ENCODE measurements around the gene SORCS2.

SORCS2 gene

DNA sequence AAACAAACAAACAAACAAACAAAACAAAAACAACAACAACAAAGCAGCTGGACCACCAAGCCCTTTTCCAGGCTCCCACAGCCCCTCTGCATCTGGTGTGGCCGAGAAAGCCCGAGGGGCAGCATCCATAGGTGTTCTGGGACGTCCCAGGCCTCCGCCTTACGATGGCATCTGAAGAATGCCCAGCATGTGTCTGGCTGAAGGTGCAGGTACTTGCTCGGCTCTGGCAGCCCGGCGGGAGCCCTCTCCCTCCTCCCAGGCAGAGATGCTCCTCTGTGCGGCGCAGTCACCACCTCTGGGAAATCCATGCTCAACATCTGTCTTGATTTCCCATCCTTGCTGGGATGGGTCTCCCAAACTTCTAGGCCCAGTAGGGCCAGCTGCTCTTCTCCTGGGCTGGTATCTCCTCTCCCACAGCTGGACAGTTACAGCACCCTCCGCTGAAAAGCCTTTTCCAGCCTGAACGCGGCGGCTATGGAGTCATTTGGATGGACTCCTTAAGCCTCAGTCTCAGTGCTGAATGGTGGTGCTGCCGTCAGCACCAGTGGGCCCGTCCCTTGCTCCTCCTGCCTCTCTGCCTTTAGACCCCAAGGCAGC lies 238.1 kb downstream of the SORCS2 start:
- Histone ChIP-seq H3K27ac (no peak overlapping the region), H3K4me3 (no peak overlapping the region), H3K36me3 (ENCODE audit: insufficient read depth, low read length) (no peaks in the 10 kb centered on the region), H3K9ac (ENCODE audit: insufficient read length) (no peak overlapping the region), H3K9me3 (ENCODE audit: low read depth, low read length) (no peaks in the 10 kb centered on the region)
- TF ChIP-seq EZH2 (IDR thresholded peaks at IDR 0.05) (no peak), POLR2AphosphoS5 (IDR thresholded peaks at IDR 0.05; ENCODE audit: borderline replicate concordance, low read depth, low read length) (no peak), FOXP2 (optimal IDR thresholded peaks at IDR 0.05; ENCODE audit: control extremely low read depth, extremely low read length, insufficient read depth) (no peak)
- no peak for DNase-seq (ENCODE audit: low read depth, low spot score)

DNA sequence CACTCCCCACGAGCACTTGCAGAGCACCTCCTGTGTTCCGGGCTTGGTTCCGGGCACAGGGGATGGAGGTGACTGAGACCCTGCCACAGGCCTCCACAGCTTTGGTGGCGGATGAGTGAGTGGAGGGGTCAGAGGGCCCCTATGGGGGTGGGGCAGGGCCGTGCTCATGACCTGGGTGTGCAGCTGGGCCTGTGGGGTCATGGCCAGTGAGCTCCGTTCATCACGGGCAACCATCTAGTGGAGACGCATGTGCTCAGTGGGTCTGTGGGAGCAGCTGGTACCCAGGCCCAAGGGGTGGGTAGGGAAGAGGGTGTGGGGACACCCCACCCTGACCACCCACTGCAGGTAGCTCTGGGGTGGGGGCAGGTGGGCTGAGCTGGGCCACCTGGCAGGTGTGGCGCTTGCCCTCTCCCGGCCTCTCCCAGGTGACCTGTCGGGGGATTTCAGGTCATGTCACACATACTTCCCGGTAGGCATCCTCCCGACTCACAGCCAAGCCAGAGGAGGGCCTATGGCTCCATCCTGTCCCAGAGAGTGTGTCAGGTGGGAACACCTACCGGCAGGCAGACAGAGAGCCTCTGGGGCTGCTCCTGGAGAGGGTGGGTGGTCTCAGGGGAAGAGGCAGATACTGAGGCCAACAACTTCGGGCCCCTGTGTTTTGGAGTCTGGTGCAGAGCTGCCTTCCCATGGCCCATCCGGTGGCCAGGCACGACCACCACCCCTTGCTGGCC lies 238.8 kb downstream of the SORCS2 start:
- Histone ChIP-seq H3K9ac (ENCODE audit: insufficient read length) (no peak overlapping the region), H3K36me3 (ENCODE audit: insufficient read depth, low read length) (no peaks in the 10 kb centered on the region), H3K4me3 (no peak overlapping the region), H3K9me3 (ENCODE audit: low read depth, low read length) (no peaks in the 10 kb centered on the region), H3K27ac (no peak overlapping the region)
- TF ChIP-seq EZH2 (IDR thresholded peaks at IDR 0.05) (no peak), FOXP2 (optimal IDR thresholded peaks at IDR 0.05; ENCODE audit: control extremely low read depth, extremely low read length, insufficient read depth) (no peak), POLR2AphosphoS5 (IDR thresholded peaks at IDR 0.05; ENCODE audit: borderline replicate concordance, low read depth, low read length) (no peak)
- DNase-seq (ENCODE audit: low read depth, low spot score) = no peak

DNA sequence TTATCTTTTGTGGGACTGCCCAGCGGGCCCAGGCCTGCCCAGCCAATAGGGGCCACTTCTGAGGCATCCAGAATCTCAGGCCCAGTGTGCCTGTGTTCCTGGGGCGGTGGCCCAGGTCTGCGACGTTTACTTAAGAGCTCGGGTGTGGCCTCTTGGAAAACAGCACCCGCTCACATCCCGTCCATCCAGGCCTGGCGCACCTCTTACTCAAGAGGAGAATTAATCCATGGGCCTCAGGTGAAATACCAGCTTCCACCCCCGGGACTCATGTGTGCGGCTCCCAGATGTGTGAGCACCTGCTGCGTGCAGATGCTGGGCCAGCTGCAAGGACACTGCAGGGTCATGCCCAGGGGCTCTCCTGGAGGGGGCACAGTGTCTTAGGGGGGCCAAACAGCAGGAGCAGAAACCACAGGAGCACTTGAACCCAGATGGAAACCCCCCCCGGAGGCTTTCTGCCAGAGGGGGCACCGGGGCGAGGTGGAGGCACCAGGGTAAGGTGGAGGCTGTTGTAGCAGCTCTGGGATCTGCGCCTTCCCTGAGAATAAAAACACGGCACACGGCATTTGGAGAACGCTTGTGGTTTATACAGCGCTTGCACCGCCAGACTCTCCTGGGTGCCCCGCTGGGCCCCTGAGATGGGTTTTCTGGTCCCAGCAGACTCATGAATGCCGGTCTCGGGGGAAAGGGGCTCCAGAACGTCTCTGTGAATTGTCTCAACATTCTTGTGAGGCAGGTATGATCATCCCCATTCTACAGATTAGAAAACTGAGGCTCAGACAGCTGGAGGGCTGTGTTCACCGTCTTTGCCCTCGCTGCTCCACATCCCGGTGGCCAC lies 239.6 kb downstream of the SORCS2 start:
- TF ChIP-seq EZH2 (IDR thresholded peaks at IDR 0.05) (no peak), POLR2AphosphoS5 (IDR thresholded peaks at IDR 0.05; ENCODE audit: borderline replicate concordance, low read depth, low read length) (no peak), FOXP2 (optimal IDR thresholded peaks at IDR 0.05; ENCODE audit: control extremely low read depth, extremely low read length, insufficient read depth) (no peak)
- no peak overlapping the region for H3K27ac ChIP-seq

DNA sequence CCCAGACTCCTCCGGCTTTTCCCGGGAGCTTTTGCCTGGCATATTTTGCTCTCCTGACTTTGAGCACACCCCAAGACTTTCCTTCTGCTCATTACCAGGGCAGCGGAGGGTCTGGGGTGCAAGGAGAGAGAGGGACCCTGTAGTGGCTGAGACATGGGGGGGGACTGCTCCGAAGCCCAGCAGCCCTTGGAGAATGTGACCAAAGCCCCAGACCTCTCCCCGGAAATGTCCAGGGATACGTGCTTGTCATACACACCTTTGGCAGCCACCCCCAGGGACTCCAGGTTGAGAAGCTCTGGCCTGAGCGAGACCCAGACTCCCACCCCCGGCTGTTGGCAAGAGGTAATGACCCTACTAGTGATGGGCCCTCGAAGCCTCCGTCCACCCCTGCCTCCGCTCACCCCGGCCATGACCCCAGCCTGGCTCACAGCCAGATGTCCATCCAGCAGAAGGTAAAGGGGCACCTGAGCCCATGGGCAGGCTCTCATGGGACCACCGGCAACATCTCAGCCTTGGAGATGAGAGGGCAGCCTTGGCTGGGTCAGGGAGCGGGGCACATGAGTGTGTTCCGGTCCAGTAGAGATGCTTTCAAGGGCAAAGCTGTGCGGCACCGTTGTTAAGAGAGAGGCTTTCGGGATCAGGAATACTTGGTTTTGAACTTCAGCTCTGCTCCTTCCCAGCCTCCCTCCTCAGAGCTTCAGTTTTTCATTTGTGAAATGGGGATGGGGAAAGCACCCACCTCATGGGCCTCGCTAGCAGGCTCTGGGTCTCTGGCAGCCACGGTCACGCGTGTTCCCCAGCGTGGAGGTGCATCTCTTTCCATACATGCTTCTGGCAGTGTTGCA lies 240.4 kb downstream of the SORCS2 start:
- no peak for DNase-seq (ENCODE audit: low read depth, low spot score)
- H3K27ac ChIP-seq = no peak overlapping the region
- no peaks in the 10 kb centered on the region for H3K36me3 ChIP-seq (ENCODE audit: insufficient read depth, low read length)
- H3K9me3 ChIP-seq (ENCODE audit: low read depth, low read length) = no peaks in the 10 kb centered on the region
- no peak overlapping the region for H3K4me3 ChIP-seq
- no peak overlapping the region for H3K9ac ChIP-seq (ENCODE audit: insufficient read length)
- TF ChIP-seq EZH2 (IDR thresholded peaks at IDR 0.05) (no peak), POLR2AphosphoS5 (IDR thresholded peaks at IDR 0.05; ENCODE audit: borderline replicate concordance, low read depth, low read length) (no peak), FOXP2 (optimal IDR thresholded peaks at IDR 0.05; ENCODE audit: control extremely low read depth, extremely low read length, insufficient read depth) (no peak)

More for the DNA sequence above, 239.6 kb downstream of the SORCS2 start:
- Histone ChIP-seq H3K4me3 (no peak overlapping the region), H3K9me3 (ENCODE audit: low read depth, low read length) (no peaks in the 10 kb centered on the region), H3K36me3 (ENCODE audit: insufficient read depth, low read length) (no peaks in the 10 kb centered on the region), H3K9ac (ENCODE audit: insufficient read length) (no peak overlapping the region)
- no peak for DNase-seq (ENCODE audit: low read depth, low spot score)

DNA sequence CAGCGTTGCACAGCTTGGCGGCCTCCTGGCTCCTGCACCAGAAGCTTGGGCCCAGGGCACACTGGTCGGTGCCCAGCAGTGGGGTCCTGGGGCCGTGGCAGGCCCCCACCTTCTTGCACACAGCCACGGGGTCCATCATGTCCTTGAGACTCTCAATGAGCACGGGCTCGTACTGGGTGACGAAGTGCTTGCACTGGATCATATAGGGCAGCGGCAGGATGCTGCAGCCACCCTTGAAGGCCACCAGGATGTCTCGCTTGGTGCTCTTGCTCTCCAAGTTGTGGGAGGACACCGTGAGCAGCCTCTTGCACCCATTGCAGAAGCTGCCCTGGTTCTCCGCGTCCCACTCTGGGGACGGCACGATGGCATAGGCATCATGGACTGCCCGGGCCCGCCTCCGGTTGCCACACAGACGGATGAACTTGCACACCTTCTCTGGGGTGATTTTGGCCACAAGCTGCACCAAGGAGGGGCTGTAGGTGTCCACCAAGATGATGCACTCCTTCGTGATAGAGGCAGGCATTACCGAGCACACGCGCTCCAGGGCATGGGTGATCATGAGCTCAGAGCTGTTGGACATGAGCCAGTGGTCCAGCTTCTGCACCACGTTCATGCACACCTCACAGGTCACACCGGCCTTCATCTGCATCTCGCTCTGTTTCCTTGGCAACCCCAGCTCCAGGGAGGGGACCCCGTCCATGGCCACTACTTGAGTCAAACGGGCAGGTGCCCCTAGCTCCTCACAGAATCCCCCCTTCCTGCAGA lies 241.2 kb downstream of the SORCS2 start:
- no peak overlapping the region for H3K27ac ChIP-seq
- TF ChIP-seq POLR2AphosphoS5 (IDR thresholded peaks at IDR 0.05; ENCODE audit: borderline replicate concordance, low read depth, low read length) (no peak), EZH2 (IDR thresholded peaks at IDR 0.05) (no peak), FOXP2 (optimal IDR thresholded peaks at IDR 0.05; ENCODE audit: control extremely low read depth, extremely low read length, insufficient read depth) (no peak)
- no peak overlapping the region for H3K9ac ChIP-seq (ENCODE audit: insufficient read length)
- no peaks in the 10 kb centered on the region for H3K9me3 ChIP-seq (ENCODE audit: low read depth, low read length)
- H3K36me3 ChIP-seq (ENCODE audit: insufficient read depth, low read length) = no peaks in the 10 kb centered on the region
- DNase-seq (ENCODE audit: low read depth, low spot score) = no peak
- H3K4me3 ChIP-seq = no peak overlapping the region

DNA sequence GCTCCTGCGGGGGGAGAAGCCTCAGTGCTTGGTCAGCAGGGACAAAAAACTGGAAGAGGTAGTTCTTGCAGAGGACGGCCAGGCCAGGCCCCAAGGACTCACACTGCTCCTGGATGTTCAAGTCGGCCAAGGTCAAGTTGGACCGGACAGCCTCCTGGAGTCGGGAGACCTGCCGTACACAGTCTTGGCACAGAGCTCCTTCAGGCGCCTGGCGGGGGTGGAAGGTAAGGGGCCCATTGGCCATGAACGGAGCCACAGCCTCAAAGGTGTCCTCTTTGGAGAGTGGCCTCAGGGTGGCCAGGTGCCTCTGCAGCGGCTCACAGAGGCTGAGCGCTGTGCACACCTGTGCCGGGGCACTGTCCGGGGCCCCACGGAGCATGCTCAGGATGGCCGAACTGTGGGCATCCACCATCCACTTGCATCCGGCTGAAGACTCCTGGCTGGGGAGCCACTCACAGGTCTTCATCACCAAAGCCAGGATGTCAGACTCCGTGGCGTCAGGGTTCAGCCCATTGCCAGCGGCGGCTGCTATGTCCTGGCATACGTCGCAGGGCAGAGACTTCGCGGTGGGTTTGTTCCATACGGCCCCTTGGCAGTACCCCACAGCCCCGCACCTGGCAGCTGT lies 241.9 kb downstream of the SORCS2 start:
- Histone ChIP-seq H3K9ac (ENCODE audit: insufficient read length) (no peak overlapping the region), H3K4me3 (no peak overlapping the region), H3K36me3 (ENCODE audit: insufficient read depth, low read length) (no peaks in the 10 kb centered on the region), H3K9me3 (ENCODE audit: low read depth, low read length) (no peaks in the 10 kb centered on the region), H3K27ac (no peak overlapping the region)
- no peak for DNase-seq (ENCODE audit: low read depth, low spot score)
- TF ChIP-seq FOXP2 (optimal IDR thresholded peaks at IDR 0.05; ENCODE audit: control extremely low read depth, extremely low read length, insufficient read depth) = no peak
- no peak for TF ChIP-seq POLR2AphosphoS5 (IDR thresholded peaks at IDR 0.05; ENCODE audit: borderline replicate concordance, low read depth, low read length)
- TF ChIP-seq EZH2 (IDR thresholded peaks at IDR 0.05) = no peak

DNA sequence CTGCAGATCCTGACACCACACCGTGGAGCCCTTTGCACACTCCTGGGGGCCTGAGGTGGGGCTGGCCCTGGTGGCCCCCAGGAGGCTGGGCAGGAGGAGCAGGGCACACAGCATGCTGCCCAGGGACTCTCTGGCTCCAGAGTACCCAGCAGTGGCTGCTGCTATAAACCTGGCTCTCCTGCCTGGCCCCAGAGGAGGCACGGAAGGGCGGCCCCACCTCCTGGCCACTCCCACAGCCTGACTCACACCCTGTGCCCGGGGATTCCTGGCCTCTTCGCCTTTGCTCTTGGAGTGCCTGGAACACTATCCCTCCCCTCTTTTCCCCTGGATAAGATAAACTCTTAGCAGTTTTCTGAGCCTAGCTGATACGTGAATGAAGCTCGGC lies 242.4 kb downstream of the SORCS2 start, which contains the start of gene PSAPL1:
Gene PSAPL1 (minus strand): TSS at position 165 of the 385 bp plus-strand sequence. CDS start 51 bp downstream, at position 114.
- Histone ChIP-seq H3K27ac (no peak within 1 kb of the TSS), H3K9me3 (ENCODE audit: low read depth, low read length) (no peaks in the 10 kb centered on the region), H3K9ac (ENCODE audit: insufficient read length) (no peak within 1 kb of the TSS), H3K4me3 (no peak within 1 kb of the TSS), H3K36me3 (ENCODE audit: insufficient read depth, low read length) (no peaks in the 10 kb centered on the region)
- no peak for DNase-seq (ENCODE audit: low read depth, low spot score)
- TF ChIP-seq POLR2AphosphoS5 (IDR thresholded peaks at IDR 0.05; ENCODE audit: borderline replicate concordance, low read depth, low read length) (no peak), FOXP2 (optimal IDR thresholded peaks at IDR 0.05; ENCODE audit: control extremely low read depth, extremely low read length, insufficient read depth) (no peak), EZH2 (IDR thresholded peaks at IDR 0.05) (no peak)

All from SK-N-MC (cell line).